Measurements from ENCODE around the gene HECTD4. TPM values are rescaled to one million over a fixed set of nuclear protein-coding genes. Genes with fewer than 3 reads are reported as not detected.

Gene HECTD4
- polyA plus RNA-seq, 3 donors: 49.1 to 75.7 (median 49.8) TPM

DNA sequence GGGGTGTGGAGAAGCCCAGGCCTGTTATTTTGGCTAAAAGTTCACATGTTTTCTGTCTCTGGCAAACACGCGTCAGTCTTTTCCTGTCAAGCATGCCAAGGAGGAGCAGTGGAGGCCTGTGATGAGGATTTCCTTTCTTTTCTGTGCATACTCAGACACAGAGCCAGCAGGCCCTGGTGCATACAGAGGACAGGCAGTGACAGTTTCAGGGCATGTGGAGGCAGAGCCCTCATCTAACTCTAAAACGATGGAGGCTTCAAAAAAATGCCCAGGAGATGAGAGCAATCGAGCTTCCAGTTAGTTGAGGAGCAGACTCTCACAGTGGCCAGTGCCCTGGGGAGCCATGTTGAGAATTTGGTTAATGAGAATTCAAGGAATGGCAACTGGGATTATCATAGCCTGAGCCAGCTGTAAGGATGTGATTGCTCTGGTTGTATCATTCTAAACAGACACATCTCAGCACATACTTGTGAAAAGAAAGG is 190.3 kb downstream of the HECTD4 start:
- DNase-seq (ENCODE audit: extremely low read depth in 1 of 11, low read depth in 9 of 11, low spot score in 4 of 11): no peak

DNA sequence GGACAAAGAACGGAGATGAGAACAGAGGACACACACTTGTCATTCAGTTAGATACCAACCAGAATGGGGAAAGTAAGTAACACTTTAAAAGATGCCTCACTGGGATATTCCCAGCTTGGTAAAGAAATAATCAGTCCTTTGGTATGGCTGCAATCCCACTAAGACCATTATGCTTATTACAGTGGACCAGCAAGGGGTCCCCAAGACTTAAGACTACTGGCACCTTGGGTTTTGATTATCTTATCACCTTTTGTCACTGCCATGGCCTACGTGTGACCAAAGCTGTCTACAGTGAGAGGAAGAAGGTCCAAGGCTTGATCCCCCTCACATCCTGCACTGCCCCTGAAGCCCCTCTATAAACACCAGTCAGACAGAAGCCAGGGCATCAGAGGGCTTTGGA is 191.0 kb downstream of the HECTD4 start:
- no peak for DNase-seq (ENCODE audit: extremely low read depth in 1 of 11, low read depth in 9 of 11, low spot score in 4 of 11)

DNA sequence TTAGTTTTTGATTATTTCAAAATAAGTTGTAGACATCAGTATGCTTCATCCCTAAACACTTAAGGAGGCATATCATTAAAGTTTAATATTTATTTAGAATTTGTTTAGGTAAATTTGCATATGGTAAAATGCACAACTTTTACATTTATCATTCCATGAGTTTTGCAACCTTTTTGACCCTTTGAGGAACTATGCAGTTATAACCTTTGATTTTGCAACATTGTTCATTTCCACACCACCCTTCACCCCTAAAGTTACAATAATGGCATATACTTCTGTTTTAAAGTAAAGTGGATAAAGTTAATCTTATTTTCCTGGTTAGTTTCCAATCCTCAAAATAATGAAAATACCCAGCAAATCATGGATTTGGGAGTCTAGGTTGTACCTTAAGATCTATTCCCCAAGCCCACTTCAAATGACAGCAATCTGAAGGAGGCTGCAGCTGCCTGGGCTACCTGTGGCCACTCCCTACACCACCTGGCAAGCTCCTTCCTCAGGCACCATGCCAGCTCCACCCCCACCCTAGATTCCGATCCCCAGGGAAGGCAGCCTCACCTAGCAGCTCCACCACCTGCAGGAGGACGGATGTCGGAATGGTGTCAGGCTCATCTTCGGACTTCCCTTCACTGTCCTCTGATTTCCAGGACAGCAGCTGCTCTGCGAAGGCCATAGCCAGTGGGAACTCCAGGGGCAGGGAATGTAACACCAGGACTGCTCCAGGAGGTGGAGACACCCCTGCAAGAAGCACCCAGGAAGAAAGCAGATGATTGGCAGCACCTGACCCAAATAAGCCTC is 191.8 kb downstream of the HECTD4 start:
- no peak for DNase-seq (ENCODE audit: extremely low read depth in 1 of 11, low read depth in 9 of 11, low spot score in 4 of 11)

DNA sequence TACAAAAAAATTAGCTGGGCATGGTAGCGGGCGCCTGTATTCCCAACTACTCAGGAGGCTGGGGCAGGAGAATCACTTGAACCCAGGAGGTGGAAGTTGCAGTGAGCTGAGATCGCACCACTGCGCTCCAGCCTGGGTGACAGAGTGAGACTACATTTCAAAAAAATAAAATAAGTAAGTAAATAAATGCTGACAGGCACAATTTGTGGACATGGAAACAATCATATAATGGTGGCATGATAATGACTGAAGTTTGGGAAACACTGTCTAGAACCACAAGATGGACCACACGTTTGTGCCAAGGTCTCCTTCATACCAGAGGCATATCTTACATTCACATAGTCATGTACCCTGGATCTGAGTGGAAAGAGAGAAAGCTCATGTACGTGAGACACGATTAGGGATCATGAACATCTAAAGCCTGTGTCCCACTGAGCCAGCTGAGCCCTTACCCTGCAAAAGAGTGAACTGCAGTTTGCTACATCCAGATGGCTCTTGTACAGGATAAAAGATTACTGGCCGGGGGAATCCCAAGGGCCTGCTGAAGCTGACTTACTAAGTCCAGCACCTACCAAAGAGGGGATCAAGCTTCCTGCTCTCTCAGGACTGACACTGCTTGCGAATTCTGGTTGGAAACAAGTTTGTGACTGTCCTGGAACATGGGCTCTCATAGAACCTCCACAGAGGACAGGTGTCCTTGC is 194.0 kb downstream of the HECTD4 start:
- no peak for DNase-seq (ENCODE audit: extremely low read depth in 1 of 11, low read depth in 9 of 11, low spot score in 4 of 11)

DNA sequence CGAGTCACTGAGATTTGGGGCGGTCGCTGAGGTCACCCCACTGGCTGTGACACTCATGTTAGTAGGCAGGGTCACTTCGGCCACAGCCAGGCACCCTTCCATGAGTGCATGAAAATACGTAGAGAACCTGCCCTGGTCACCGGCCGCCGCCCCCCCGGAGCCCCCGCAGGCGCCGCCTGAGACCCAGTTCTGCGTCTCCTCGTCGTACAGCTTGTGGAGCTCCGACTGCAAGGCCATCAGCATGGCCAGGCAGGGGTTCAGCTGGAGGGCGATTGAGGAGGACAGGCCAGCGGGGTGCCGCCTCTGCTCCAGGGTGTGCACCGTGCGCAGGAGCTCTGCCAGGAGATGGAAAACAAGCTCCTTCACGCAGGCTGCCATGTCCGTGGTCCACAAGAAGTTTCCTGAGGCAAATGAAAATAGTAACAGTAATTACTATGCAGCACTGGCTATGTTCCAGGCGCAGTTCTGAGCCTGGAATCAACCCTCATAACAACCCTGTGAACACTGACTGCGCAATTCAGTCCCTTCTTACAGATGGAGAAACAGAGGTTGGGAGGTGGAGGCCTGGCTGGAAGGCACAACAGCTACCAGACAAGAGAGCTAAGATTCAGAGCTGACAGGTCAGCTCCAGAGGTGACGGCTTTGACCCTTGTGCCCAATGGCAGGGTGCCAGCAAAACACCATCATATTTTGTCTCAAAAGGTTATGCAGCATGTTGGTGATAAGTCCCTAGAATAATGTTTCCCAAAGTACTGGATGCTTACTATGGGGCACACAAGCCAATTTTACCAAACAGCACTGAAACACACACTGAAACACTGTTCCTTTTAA is 196.9 kb downstream of the HECTD4 start:
- DNase-seq (ENCODE audit: extremely low read depth in 1 of 11, low read depth in 9 of 11, low spot score in 4 of 11): no peak

DNA sequence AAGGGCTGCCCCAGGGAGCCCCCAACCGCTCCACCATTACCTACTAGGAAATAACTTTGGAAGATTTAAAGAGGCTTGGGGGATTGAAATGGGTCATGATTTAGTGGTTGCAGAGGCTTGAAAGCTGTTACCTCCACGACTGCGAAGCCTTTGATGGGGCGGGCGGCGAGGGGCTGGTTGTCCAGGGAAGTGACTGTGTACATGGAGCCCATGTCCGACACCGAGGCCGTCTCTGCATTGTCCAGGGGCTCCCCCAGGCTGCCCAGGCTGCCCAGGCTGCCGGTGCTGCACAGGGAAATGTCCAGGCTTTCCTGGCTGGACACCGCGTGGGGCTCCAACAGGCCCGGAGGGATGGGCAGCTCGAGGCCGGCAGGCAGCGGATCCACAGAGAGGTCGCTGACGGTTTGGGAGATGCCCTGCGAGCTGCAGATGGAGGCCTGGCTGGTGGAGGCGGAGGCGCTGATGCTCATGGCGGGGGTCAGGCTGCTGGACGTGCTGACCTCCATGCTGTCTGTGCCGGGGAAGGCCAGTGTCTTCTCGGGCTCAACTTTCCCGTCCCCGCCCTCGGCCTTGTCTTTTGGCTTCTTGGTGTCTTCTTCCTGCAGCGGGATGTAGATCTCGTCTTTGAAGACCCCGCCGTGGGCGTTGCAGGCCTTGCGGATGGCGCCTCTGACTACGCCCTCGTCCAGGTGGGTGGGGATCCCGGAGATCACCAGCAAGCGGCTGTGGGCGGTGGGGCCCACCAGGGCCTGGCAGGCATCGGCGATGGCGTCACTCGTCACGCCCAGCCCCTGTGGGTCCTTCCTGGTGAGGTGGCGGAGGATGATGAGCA is 198.0 kb downstream of the HECTD4 start:
- DNase-seq (ENCODE audit: extremely low read depth in 1 of 11, low read depth in 9 of 11, low spot score in 4 of 11): no peak

DNA sequence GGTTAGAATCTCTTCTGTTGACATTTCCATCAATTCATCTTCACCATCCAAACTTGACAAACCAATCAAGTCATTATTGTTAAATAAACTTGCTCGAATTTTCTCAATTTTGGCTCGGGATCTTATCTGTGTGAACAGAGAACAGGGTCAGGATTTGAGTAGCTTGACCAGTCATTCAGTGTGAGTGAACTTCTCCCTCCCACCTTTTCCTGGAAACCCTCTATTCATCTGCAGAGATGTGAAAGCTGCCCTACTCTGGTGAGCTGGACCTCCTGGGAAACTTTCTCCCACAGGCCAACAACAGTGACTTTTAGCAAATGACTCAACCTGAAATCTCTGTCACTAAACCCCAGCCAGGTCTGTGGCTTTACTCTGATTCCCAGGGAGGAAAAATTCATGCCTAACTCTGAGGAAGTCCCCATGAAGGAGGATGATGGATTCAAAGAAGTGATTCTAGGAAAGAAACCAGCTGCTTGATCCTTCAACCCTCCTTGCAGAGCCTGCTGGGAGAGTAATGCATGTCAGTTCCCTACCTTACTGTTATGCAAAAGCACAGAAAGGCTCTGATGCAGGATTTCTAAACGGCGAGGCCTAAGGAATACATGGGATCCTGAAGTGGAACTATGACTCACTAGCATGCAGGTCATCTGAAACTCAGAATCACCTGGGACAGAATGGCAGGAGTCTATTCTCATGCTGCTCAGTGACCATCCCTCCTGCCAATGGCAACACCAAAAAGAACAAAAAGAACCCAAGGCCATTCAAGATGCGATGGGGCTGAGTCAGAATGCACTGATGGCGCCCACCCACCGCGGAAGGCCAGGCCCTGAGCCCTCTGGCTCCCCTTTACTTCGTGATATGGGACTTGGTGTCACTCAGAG is 198.8 kb downstream of the HECTD4 start:
- DNase-seq (ENCODE audit: extremely low read depth in 1 of 11, low read depth in 9 of 11, low spot score in 4 of 11): no peak

DNA sequence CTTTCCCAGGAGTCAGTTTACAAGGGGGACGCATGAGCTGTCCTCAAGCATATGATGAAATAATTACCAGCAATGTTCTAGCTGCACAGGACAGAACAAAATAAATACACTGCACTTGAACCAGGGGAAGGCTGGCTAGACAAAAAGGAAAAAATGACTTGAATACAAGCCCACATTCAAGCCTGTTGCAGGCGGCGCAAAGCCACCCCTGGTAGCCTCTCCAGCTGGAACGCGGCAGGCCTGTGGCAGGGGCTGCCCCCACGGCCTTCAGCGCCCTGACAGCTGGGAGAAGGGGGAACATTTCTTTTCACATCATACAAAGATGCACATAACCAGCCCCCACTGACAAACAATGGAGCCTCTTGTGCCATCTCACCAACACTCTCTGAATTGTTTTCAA is 199.7 kb downstream of the HECTD4 start:
- no peak for DNase-seq (ENCODE audit: extremely low read depth in 1 of 11, low read depth in 9 of 11, low spot score in 4 of 11)

DNA sequence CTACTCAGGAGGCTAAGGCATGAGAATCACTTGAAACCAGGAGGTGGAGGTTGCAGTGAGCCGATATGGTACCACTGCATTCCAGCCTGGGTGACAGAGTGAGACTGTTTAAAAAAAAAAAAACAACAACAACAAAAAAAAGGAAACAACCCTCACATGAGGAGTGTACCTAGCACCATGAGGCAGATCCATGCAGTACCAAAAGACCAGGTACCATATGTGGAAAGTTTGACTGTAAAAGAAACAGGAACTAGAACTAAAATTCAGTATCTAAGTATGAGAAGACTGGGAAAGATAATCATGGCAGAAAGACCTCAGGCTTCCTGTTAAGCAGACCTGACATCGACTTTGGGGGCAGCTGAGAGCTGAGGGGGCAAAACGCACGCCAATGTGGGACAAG is 201.8 kb downstream of the HECTD4 start:
- DNase-seq (ENCODE audit: extremely low read depth in 1 of 11, low read depth in 9 of 11, low spot score in 4 of 11): no peak

DNA sequence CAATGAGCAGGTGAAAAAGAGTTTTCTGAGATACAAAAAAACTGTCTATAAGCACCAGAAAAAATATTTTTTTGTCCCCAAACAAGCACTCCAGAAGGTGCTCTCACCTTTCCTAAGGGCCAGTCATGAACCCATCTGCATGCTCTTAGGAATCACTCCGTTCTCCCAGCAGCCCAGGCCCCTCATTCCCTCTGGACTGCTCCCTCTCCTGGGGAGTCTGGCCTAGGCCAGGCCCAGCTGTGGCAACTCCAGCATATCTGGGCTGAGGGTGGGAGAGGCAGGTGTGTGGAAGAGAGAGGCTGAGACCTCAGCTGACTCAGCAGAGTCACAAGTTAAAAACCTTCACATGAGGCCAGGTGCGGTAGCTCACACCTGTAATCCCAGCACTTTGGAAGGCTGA is 202.3 kb downstream of the HECTD4 start:
- no peak for DNase-seq (ENCODE audit: extremely low read depth in 1 of 11, low read depth in 9 of 11, low spot score in 4 of 11)

DNA sequence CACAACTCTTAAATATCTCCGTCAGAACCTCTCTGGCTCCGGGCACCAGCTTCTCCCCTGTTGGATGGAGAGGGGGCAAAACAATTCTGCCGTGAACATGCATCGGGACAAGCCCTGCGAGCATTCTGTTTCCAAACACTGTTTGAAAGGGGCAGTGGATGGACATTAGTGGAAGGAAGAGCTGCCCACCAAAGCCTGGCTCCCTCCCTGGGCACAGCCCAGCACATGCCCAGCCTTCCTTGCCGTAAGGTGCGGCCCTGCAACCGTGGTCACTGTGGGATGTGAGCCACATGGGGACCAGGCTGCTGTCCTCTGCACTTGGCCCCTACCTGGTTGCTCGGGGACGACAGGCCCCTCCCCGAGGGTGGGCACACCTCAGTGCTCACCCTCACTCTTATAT is 202.9 kb downstream of the HECTD4 start:
- no peak for DNase-seq (ENCODE audit: extremely low read depth in 1 of 11, low read depth in 9 of 11, low spot score in 4 of 11)

DNA sequence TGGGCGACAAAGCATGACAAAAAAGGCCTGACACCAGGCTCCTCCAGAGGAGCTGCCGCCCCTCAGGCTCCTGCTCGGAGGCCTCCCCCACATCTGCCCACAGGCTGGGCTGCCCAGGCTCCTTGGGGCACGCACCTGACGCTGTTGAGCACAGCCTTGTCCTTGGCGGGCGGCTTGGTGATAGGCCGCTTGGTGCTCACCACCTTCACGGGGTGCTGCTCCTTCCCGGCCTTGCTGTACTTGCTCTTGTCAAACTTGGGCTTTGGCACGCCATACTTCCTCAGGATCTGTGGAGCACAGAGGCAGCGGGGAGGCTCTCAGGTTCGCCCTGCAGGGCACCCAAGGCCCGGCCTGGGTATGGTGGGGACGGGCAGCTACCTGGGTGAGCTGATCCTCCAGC is 203.4 kb downstream of the HECTD4 start:
- no peak for DNase-seq (ENCODE audit: extremely low read depth in 1 of 11, low read depth in 9 of 11, low spot score in 4 of 11)

DNA sequence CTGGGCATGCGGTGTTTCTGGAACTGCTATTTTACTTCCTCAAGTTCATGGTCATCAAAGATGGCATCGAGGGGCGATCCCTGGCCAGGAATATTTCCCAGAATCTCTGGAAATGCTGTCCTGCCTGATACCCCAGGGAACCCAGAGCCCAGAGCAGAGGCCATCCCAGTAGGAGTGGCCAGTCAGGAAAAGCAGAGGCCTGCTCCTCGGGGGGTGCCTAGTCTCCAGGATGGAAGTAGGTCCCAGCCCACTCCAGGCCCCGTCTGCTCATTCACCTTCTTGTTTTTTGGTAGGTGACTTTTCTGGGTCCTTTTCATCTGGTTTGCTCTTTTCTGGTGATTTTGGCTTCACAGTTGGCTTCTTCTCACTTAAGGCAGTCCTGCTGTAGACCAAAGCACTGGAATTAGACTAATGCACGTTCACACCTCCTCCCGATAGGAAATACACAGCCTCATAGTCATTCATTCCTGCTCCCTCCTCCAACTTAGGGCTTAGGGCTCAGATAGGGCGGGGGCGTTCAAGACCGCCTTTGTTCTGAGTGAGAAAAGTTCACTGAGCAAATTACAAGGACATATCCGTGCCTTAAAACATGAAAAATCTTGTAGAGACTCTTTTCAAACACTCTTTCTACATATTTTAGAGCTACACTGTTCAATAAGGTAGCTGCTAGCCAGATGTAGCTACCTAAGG is 205.8 kb downstream of the HECTD4 start:
- no peak for DNase-seq (ENCODE audit: extremely low read depth in 1 of 11, low read depth in 9 of 11, low spot score in 4 of 11)

DNA sequence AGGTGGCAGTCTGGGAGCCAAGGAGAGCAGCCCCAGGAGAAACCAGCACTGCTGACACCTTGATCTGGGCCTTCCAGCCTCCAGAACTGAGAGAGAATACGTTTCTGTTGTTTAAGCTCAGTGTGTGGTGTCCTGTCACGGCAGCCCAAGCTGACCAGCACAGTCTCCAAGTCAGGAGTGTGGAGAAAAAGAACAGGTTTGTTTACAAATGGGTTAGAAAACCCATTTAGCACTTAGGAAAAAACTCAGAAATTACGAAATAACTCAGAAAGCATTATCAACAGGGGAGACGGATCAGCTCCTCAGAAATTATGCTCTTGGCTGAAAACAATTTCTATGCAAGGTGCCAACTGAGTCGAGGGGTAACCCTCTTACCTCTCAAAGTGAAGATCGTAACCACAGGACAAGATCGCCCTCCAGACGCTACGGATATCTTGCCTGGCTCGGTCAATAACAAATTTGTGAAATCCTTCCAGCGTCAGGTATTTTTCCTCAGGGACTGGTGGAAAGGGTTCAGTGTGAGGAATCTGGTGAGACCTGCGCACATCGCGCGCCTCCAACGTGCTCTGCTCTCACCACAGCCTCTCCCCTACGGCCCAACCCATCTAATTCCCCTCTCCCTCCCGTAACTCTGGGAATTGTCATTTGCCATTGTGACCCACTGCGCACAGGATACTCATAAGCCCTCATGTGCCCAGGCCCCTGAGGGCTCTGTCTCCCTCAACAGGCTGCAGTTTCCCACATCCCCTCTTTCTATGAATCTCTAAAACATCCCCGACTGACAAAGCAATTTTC is 206.7 kb downstream of the HECTD4 start:
- DNase-seq (ENCODE audit: extremely low read depth in 1 of 11, low read depth in 9 of 11, low spot score in 4 of 11): no peak

DNA sequence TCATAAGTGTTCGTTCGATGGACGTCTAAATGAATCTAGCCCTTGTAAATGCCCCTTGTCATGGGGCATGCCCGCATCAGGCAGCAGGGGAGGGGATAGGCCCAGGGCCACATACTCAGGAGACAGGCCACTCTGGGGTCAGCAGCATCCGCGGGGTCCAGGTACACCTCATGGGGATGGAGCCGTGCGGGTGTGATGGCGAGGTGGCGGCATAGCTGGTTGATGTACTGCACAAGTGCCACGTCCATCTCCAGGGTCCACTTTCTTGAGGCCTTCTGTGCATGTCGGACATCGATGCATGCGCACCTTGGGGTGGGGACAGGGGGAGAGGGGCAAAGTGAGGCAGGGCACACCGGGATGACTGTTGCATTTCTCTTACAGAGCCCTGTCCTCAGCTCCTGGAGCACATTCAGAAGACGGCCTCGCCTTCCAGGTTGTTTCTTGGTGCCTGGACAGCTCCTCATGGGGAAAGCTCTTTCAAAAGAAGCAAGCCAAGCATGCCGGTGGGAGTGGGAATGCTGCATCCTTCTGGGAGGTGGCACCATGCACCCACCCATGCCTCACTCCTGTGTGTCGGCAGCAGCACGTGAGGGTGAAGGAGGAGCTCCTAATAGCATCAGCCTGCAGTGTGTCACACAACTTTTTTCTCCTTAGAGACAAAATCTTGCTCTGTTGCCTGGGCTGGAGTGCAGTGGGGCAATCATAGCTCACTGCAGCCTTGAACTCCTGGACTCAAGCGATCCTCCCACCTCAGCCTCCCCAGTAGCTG is 209.5 kb downstream of the HECTD4 start:
- no peak for DNase-seq (ENCODE audit: extremely low read depth in 1 of 11, low read depth in 9 of 11, low spot score in 4 of 11)

Data from renal cortex interstitium (tissue), 11 donors.